H1 (cell line): Measurements from ENCODE around the gene ELP5. TPM values are rescaled to one million over a fixed set of nuclear protein-coding genes. Genes with fewer than 3 reads are reported as not detected.
A peak's percentile ranks its signal among the peaks of the same experiment; 100 is the strongest.

Experiments
- BACH1 ChIP-seq: IDR thresholded peaks from 2 replicates; pipeline ENCODE4 v1.6.1; 2012; ENCODE audit warnings: low read length, improper control_type of control experiment
- CHD2 ChIP-seq: IDR thresholded peaks from 2 replicates; pipeline ENCODE4 v1.6.1; 2012; ENCODE audit warnings: low read length, improper control_type of control experiment
- CTBP2 ChIP-seq: IDR thresholded peaks from 2 replicates; pipeline ENCODE4 v1.7.0; 2011; ENCODE audit warnings: borderline replicate concordance, mild to moderate bottlenecking, moderate library complexity, mixed read lengths, low read length; ENCODE audit not compliant: insufficient read depth, insufficient read length
- KDM4A ChIP-seq: IDR thresholded peaks from one replicate; pipeline ENCODE4 v1.7.1; 2012; ENCODE audit warnings: low read depth, mild to moderate bottlenecking, moderate library complexity, low read length, inconsistent platforms; ENCODE audit not compliant: severe bottlenecking
- RAD21 ChIP-seq, 2 experiments: IDR thresholded peaks in 1 of 2; conservative IDR thresholded peaks in 1 of 2; 2 replicates each; pipeline ENCODE4 v1.6.1; 2011; ENCODE audit warnings: low read depth in 2 of 2, low read length in 2 of 2, improper control_type of control experiment in 1 of 2, inconsistent platforms in 1 of 2, mild to moderate bottlenecking in 1 of 2, moderate library complexity in 1 of 2
- RNF2 ChIP-seq: fragments of 200-900, 300-1000 bp; sonication (generic); IDR thresholded peaks from 2 replicates; pipeline ENCODE4 v1.7.1; 2016; ENCODE audit warnings: borderline replicate concordance, low read depth, mild to moderate bottlenecking, antibody characterized with exemption, low read length; ENCODE audit not compliant: poor library complexity, severe bottlenecking; ENCODE audit errors: missing control alignments
- SAP30 ChIP-seq: fragments of 300-600 bp; sonication (generic); IDR thresholded peaks from 2 replicates; pipeline ENCODE4 v1.7.1; 2012; ENCODE audit warnings: low read length, moderate library complexity, mild to moderate bottlenecking, inconsistent platforms; ENCODE audit not compliant: insufficient read depth, insufficient replicate concordance
- SIN3A ChIP-seq, 2 experiments: IDR thresholded peaks in 1 of 2; conservative IDR thresholded peaks in 1 of 2; 2 replicates each; pipeline ENCODE4 v1.6.1; 2011 to 2012; ENCODE audit warnings: low read length in 2 of 2, improper control_type of control experiment in 1 of 2, low read depth in 1 of 2, mild to moderate bottlenecking in 1 of 2
- SP1 ChIP-seq: IDR thresholded peaks from 2 replicates; pipeline ENCODE4 v1.6.1; 2011; ENCODE audit warnings: low read depth, low read length
- SP4 ChIP-seq: IDR thresholded peaks from 2 replicates; pipeline ENCODE4 v1.6.1; 2012; ENCODE audit warnings: low read length, inconsistent platforms
- TAF1 ChIP-seq: IDR thresholded peaks from 2 replicates; pipeline ENCODE4 v1.6.1; 2011; ENCODE audit warnings: mild to moderate bottlenecking, low read depth, low read length
- polyA plus RNA-seq, 7 experiments: library from polyadenylated mRNA; depleted of rRNA in 3 of 7; stranded (reverse) in 5 of 7; unstranded in 2 of 7; fragments of >200 nt in 5 of 7; fragments of 200-250 nt in 2 of 7; gene quantifications; 1 replicate in 5 of 7; 2 replicates in 1 of 7; 4 replicates in 1 of 7; pipeline versions ENCODE4 v1.2.1 to v1.2.3, GENCODE V29; 2011 to 2013; ENCODE audit warnings: missing spikeins in 2 of 7, mixed read lengths in 2 of 7
- total RNA-seq: library from RNA; stranded (reverse); fragmentation: NEBNext Ultra II Directional; extraction: Animal tissue kit (Norgen Biotek cat#: 25700); gene quantifications from 2 replicates; pipeline ENCODE4 v1.2.1, GENCODE V29; 2021
- TF ChIP-seq, protein P1 (sequence below): IDR thresholded peaks from 2 replicates; pipeline ENCODE4 v1.6.1; 2012; ENCODE audit warnings: inconsistent platforms

ELP5 gene
- total and polyA plus RNA-seq, 2 of the 8 experiments (the other 6 are each of a cell fraction or from before 2014, with no cell fraction given): 75.4 to 107 TPM

DNA sequence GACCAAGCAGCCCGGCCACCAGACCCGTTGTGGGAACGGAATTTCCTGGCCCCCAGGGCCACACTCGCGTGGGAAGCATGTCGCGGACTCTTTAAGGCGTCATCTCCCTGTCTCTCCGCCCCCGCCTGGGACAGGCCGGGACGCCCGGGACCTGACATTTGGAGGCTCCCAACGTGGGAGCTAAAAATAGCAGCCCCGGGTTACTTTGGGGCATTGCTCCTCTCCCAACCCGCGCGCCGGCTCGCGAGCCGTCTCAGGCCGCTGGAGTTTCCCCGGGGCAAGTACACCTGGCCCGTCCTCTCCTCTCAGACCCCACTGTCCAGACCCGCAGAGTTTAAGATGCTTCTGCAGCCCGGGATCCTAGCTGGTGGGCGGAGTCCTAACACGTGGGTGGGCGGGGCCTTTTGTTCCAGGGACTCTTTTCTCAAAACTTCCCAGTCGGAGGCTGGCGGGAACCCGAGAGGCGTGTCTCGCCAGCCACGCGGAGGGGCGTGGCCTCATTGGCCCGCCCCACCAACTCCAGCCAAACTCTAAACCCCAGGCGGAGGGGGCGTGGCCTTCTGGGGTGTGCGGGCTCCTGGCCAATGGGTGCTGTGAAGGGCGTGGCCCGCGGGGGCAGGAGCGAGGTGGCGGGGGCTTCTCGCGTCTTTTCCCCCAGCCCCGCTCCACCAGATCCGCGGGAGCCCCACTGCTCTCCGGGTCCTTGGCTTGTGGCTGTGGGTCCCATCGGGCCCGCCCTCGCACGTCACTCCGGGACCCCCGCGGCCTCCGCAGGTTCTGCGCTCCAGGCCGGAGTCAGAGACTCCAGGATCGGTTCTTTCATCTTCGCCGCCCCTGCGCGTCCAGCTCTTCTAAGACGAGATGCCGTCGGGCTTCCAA, 29.3 kb downstream of the ELP5 start, which contains the start of gene SLC2A4 (continued):
- TF ChIP-seq KDM4A (peak; percentile 77), CHD2 (peak; percentile 68), SIN3A (conservative IDR thresholded peaks at IDR 0.05 in 1 of 2, IDR thresholded peaks at IDR 0.05 in 1 of 2; ENCODE audit: low read depth in 1 of 2, low read length in 2 of 2) (peak; percentile 44 to 60; a peak in 2 of 4 replicates), SP1 (peak; percentile 86), SP4 (peak; percentile 95), BACH1 (0 out of 2 replicates have a peak, but pooled peaks have one; percentile 47), RAD21 (IDR thresholded peaks at IDR 0.05 in 1 of 2, conservative IDR thresholded peaks at IDR 0.05 in 1 of 2; ENCODE audit: low read depth in 2 of 2, low read length in 2 of 2) (no peak), SAP30 (peak; percentile 79), TAF1 (0 out of 2 replicates have a peak, but pooled peaks have one; percentile 2), RNF2 (no peak), CTBP2 (no peak)
- TF ChIP-seq, protein P1, sequence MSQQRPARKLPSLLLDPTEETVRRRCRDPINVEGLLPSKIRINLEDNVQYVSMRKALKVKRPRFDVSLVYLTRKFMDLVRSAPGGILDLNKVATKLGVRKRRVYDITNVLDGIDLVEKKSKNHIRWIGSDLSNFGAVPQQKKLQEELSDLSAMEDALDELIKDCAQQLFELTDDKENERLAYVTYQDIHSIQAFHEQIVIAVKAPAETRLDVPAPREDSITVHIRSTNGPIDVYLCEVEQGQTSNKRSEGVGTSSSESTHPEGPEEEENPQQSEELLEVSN: peak; percentile 89
